HCT116 (cell line): ENCODE measurements around the gene PDCD10. TPM values are rescaled to one million over a fixed set of nuclear protein-coding genes. Genes with fewer than 3 reads are reported as not detected.

Source experiments
- ATAC-seq: fragments of 200-7000 bp; cut with Tn5 transposase; 2 replicates; pipeline ENCODE4 v1.9.1; 2020; ENCODE audit warnings: mild to moderate bottlenecking, moderate library complexity
- BruUV-seq: library from RNA; stranded (reverse); fragments of 400-500 nt; replicated peaks from 2 replicates; lab custom pipeline; 2021; lab: Mats Ljungman, UMichigan
- CTCF ChIA-PET: fragments of 300-600 bp; sonication (Branson Sonifier 250); formaldehyde crosslinking; loops from one replicate; lab custom pipeline; 2021; ENCODE audit warnings: antibody characterized with exemption; lab: Charles Lee
- POLR2A ChIA-PET: fragments of 300-600, 350-600 bp; sonication (Branson Sonifier 250); formaldehyde crosslinking; loops from one replicate; lab custom pipeline; 2021; ENCODE audit warnings: antibody characterized with exemption; lab: Charles Lee
- RAD21 ChIA-PET, 2 experiments: fragments of 300-600 bp; sonication (Branson Sonifier 250); formaldehyde crosslinking; loops; one replicate each; lab custom pipeline; 2023; ENCODE audit warnings: low total read pairs in 2 of 2; ENCODE audit not compliant: uncharacterized antibody in 2 of 2, unreplicated experiment in 2 of 2, low non-redundant PET in 1 of 2; lab: Charles Lee
- DNase-seq: peaks from one replicate; pipeline ENCODE4 v3.0.0-alpha.2; 2010; ENCODE audit warnings: low read depth, low spot score
- H2AFZ ChIP-seq: fragments of 200-600 bp; shearing (Covaris generic), sonication (generic); 2 replicates; pipeline ENCODE4 v1.6.1; 2017; ENCODE audit warnings: low read depth, mixed run types, mixed read lengths, antibody characterized with exemption, low read length; ENCODE audit not compliant: poor library complexity, severe bottlenecking
- H3K27ac ChIP-seq: 2 replicates; pipeline ENCODE4 v1.5.1; 2012; ENCODE audit warnings: low read depth, low read length
- H3K27me3 ChIP-seq: fragments of 200-600 bp; sonication (generic); 2 replicates; pipeline ENCODE4 v1.6.1; 2016; ENCODE audit warnings: mixed run types, low read length, mixed read lengths; ENCODE audit not compliant: insufficient read depth
- H3K36me3 ChIP-seq, 2 experiments: fragments of 200-500 bp in 1 of 2; fragments of 200-600 bp in 1 of 2; sonication (Bioruptor generic) in 1 of 2; sonication (generic) in 1 of 2; 2 replicates each; pipeline versions ENCODE4 v1.5.1 to v1.6.1; 2014 to 2016; ENCODE audit warnings: low read length in 2 of 2, inconsistent platforms in 1 of 2, mixed read lengths in 1 of 2, mixed run types in 1 of 2; ENCODE audit not compliant: insufficient read depth in 2 of 2, control insufficient read depth in 1 of 2
- H3K4me1 ChIP-seq, 2 experiments: fragments of 200-600 bp in 1 of 2; sonication (generic) in 1 of 2; 2 replicates each; pipeline versions ENCODE4 v1.5.1 to v1.6.1; 2012 to 2017; ENCODE audit warnings: low read length in 2 of 2, inconsistent platforms in 1 of 2, mild to moderate bottlenecking in 1 of 2, mixed read lengths in 1 of 2, mixed run types in 1 of 2, moderate library complexity in 1 of 2; ENCODE audit not compliant: insufficient read depth in 2 of 2, control insufficient read depth in 1 of 2
- H3K4me2 ChIP-seq: fragments of 200-600 bp; sonication (generic); 2 replicates; pipeline ENCODE4 v1.6.1; 2017; ENCODE audit warnings: mixed run types, low read length, mixed read lengths
- H3K4me3 ChIP-seq, 2 experiments: fragments of 200-600 bp in 1 of 2; sonication (generic) in 1 of 2; replicated peaks in 1 of 2; 2 replicates each; pipeline ENCODE4 v1.5.1; 2011 to 2016; ENCODE audit warnings: low read length in 2 of 2, control low read depth in 1 of 2, low read depth in 1 of 2, mild to moderate bottlenecking in 1 of 2, mixed read lengths in 1 of 2, mixed run types in 1 of 2
- H3K79me2 ChIP-seq: fragments of 200-600 bp; sonication (generic); 2 replicates; pipeline ENCODE4 v1.6.1; 2017; ENCODE audit warnings: mild to moderate bottlenecking, mixed run types, low read length, moderate library complexity, mixed read lengths; ENCODE audit not compliant: insufficient read depth
- H3K9ac ChIP-seq: fragments of 200-600 bp; sonication (generic); 2 replicates; pipeline ENCODE4 v1.6.1; 2016; ENCODE audit warnings: low read length, mixed read lengths
- H3K9me2 ChIP-seq: fragments of 200-600 bp; sonication (generic), shearing (Covaris generic); 2 replicates; pipeline ENCODE4 v1.6.1; 2017; ENCODE audit warnings: mixed run types, mild to moderate bottlenecking, moderate library complexity; ENCODE audit not compliant: insufficient read depth
- H3K9me3 ChIP-seq, 2 experiments: fragments of 200-500 bp in 1 of 2; fragments of 200-600 bp in 1 of 2; sonication (Bioruptor generic) in 1 of 2; sonication (generic) in 1 of 2; 2 replicates each; pipeline ENCODE4 v1.6.1; 2014 to 2017; ENCODE audit warnings: low read length in 2 of 2, mixed read lengths in 2 of 2, inconsistent platforms in 1 of 2, low read depth in 1 of 2, mild to moderate bottlenecking in 1 of 2, mixed run types in 1 of 2, moderate library complexity in 1 of 2; ENCODE audit not compliant: control insufficient read depth in 1 of 2, insufficient read depth in 1 of 2
- H4K20me1 ChIP-seq: fragments of 200-600 bp; sonication (generic), shearing (Covaris generic); 2 replicates; pipeline ENCODE4 v1.6.1; 2017; ENCODE audit warnings: mixed run types, mild to moderate bottlenecking, moderate library complexity; ENCODE audit not compliant: insufficient read depth
- ATF3 ChIP-seq: IDR thresholded peaks from 2 replicates; pipeline ENCODE4 v1.6.1; 2012
- CEBPB ChIP-seq: IDR thresholded peaks from 2 replicates; pipeline ENCODE4 v1.6.1; 2012; ENCODE audit warnings: low read depth
- EGR1 ChIP-seq: IDR thresholded peaks from 2 replicates; pipeline ENCODE4 v1.6.1; 2012; ENCODE audit warnings: low read depth
- EZH2 ChIP-seq: fragments of 200-600 bp; sonication (generic); IDR thresholded peaks from 2 replicates; pipeline ENCODE4 v1.6.1; 2017; ENCODE audit warnings: antibody characterized with exemption, mixed run types
- POLR2A ChIP-seq: IDR thresholded peaks from 2 replicates; pipeline ENCODE4 v1.7.0; 2011; ENCODE audit warnings: borderline replicate concordance; ENCODE audit not compliant: insufficient read depth, insufficient read length; ENCODE audit errors: extremely low read depth
- POLR2AphosphoS5 ChIP-seq: IDR thresholded peaks from 2 replicates; pipeline ENCODE4 v1.6.1; 2011; ENCODE audit warnings: mild to moderate bottlenecking, low read depth, low read length, moderate library complexity
- REST ChIP-seq: IDR thresholded peaks from 2 replicates; pipeline ENCODE4 v1.6.1; 2012; ENCODE audit warnings: low read depth
- TCF7L2 ChIP-seq: IDR thresholded peaks from 2 replicates; pipeline ENCODE4 v1.7.0; 2011; ENCODE audit warnings: borderline replicate concordance, inconsistent platforms; ENCODE audit not compliant: insufficient read depth, insufficient read length; ENCODE audit errors: extremely low read depth
- YY1 ChIP-seq: IDR thresholded peaks from 2 replicates; pipeline ENCODE4 v1.6.1; 2011; ENCODE audit warnings: low read length, low read depth, moderate library complexity, mild to moderate bottlenecking; ENCODE audit not compliant: insufficient replicate concordance; ENCODE audit errors: extremely low read depth
- ZBTB33 ChIP-seq: IDR thresholded peaks from 2 replicates; pipeline ENCODE4 v1.6.1; 2011; ENCODE audit warnings: mild to moderate bottlenecking, low read length, moderate library complexity; ENCODE audit not compliant: insufficient replicate concordance; ENCODE audit errors: extremely low read depth
- intact Hi-C: fragments of 100-400 bp; cut with micrococcal nuclease; formaldehyde crosslinking; loops from 2 replicates; pipeline ENCODE4 v1.10.0; 2022
- total RNA-seq: library from RNA; stranded (reverse); gene quantifications from one replicate; pipeline ENCODE4 v1.2.1, GENCODE V29; 2021; ENCODE audit not compliant: unreplicated experiment
- TF ChIP-seq, protein P1 (sequence below), 3 experiments: fragments of 200-600 bp in 1 of 3; sonication (generic) in 1 of 3; IDR thresholded peaks in 2 of 3; conservative IDR thresholded peaks in 1 of 3; 2 replicates each; pipeline ENCODE4 v1.5.1; 2012 to 2017; ENCODE audit warnings: low read depth in 2 of 3, low read length in 2 of 3, antibody characterized with exemption in 1 of 3, borderline replicate concordance in 1 of 3, control low read depth in 1 of 3, mild to moderate bottlenecking in 1 of 3, mixed read lengths in 1 of 3, mixed run types in 1 of 3, moderate library complexity in 1 of 3; ENCODE audit not compliant: insufficient read depth in 1 of 3

PDCD10 gene
- total RNA-seq, 1 experiment from 2014 or later, result 59.0 TPM

DNA sequence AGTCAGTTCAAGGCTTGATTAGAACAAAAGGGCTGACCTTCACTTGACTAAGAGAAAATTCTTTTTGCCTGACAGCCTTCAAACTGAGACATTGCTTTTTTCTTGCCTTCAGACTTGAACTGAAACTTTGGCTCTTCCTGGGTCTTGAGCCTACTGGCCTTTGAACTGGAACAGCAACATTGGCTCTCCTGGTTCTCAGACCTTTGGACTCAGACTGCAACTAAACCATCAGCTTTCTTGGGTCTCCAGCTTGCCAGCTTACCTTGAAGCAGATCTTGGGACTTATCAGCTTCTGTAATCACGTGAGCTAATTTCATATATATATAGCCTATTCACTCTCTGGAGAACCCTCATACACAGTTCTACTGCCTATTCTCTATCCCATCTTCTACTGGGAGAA, 61.5 kb downstream of the PDCD10 start:
- Histone ChIP-seq H3K9ac (no peak overlapping the region), H3K79me2 (no peaks in the 10 kb centered on the region), H2AFZ (no peak overlapping the region), H3K4me3 (no peak overlapping the region), H3K4me2 (no peak overlapping the region), H4K20me1 (no peaks in the 10 kb centered on the region), H3K27me3 (no peaks in the 10 kb centered on the region), H3K9me2 (no peaks in the 10 kb centered on the region), H3K9me3 (peaks cover 0 to 3% of the 10 kb centered on the region in 2 experiments; a peak in 1 of 4 replicates), H3K27ac (no peak overlapping the region), H3K36me3 (peaks cover 4 to 22% of the 10 kb centered on the region in 2 experiments; a peak in 2 of 4 replicates), H3K4me1 (no peaks in the 10 kb centered on the region)
- BruUV-seq, result no TSS peak
- RAD21 ChIA-PET, result no interaction called here
- ATAC-seq, result no peak
- DNase-seq, result no peak
- intact Hi-C loops, result no loop called here
- CTCF ChIA-PET, result no interaction called here
- TF ChIP-seq ATF3 (no peak), TCF7L2 (no peak), EGR1 (no peak), ZBTB33 (no peak), POLR2A (no peak), CEBPB (no peak), REST (no peak), YY1 (no peak), EZH2 (no peak), POLR2AphosphoS5 (no peak)
- TF ChIP-seq, protein P1, sequence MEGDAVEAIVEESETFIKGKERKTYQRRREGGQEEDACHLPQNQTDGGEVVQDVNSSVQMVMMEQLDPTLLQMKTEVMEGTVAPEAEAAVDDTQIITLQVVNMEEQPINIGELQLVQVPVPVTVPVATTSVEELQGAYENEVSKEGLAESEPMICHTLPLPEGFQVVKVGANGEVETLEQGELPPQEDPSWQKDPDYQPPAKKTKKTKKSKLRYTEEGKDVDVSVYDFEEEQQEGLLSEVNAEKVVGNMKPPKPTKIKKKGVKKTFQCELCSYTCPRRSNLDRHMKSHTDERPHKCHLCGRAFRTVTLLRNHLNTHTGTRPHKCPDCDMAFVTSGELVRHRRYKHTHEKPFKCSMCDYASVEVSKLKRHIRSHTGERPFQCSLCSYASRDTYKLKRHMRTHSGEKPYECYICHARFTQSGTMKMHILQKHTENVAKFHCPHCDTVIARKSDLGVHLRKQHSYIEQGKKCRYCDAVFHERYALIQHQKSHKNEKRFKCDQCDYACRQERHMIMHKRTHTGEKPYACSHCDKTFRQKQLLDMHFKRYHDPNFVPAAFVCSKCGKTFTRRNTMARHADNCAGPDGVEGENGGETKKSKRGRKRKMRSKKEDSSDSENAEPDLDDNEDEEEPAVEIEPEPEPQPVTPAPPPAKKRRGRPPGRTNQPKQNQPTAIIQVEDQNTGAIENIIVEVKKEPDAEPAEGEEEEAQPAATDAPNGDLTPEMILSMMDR (IDR thresholded peaks at IDR 0.05 in 2 of 3, conservative IDR thresholded peaks at IDR 0.05 in 1 of 3; ENCODE audit: borderline replicate concordance in 1 of 3, insufficient read depth in 1 of 3, low read depth in 2 of 3, low read length in 2 of 3), result no peak
- POLR2A ChIA-PET, result no interaction called here
